Mucosa of descending colon (tissue), 3 donors: ENCODE measurements around the gene FAM32A. TPM values are rescaled to one million over a fixed set of nuclear protein-coding genes. Genes with fewer than 3 reads are reported as not detected.

ENCODE experiments used
- ATAC-seq: fragments of 200-7000 bp; cut with Tn5 transposase; one replicate; pipeline ENCODE4 v1.9.1; 2020; ENCODE audit warnings: mild to moderate bottlenecking, moderate library complexity
- DNase-seq, 3 donors: peaks; one replicate each; pipeline ENCODE4 v3.0.0-alpha.2; 2020
- H3K36me3 ChIP-seq: fragments of 200-600 bp; one replicate; pipeline ENCODE4 v1.8.0; 2021; ENCODE audit warnings: low read depth, mild to moderate bottlenecking
- H3K4me1 ChIP-seq: fragments of 200-600 bp; one replicate; pipeline ENCODE4 v1.8.0; 2021; ENCODE audit warnings: low read depth, mild to moderate bottlenecking
- H3K4me3 ChIP-seq: fragments of 200-600 bp; one replicate; pipeline ENCODE4 v1.8.0; 2021; ENCODE audit warnings: mild to moderate bottlenecking
- H3K9me3 ChIP-seq: fragments of 200-600 bp; one replicate; pipeline ENCODE4 v1.8.0; 2021; ENCODE audit warnings: mild to moderate bottlenecking
- CTCF ChIP-seq: fragments of 200-600 bp; IDR thresholded peaks from one replicate; pipeline ENCODE4 v1.8.0; 2022; ENCODE audit warnings: antibody characterized with exemption, mild to moderate bottlenecking
- intact Hi-C, 2 donors: fragments of 100-400 bp; cut with DNase I in 1 of 2; cut with micrococcal nuclease in 1 of 2; formaldehyde crosslinking; loops; one replicate each; pipeline versions ENCODE4 v1.11.0 to v1.11.1; 2022; cut with DNase I, micrococcal nuclease
- total RNA-seq, 3 donors: library from RNA; stranded (reverse); fragmentation: NEBNext Ultra II Directional in 2 of 3; extraction: Animal tissue kit (Norgen Biotek cat#: 25700) in 2 of 3; gene quantifications; one replicate each; pipeline versions ENCODE4 v1.2.1 to v1.2.4, GENCODE V29; 2021 to 2023
- donor health status: DM: no; HTN: no; CAD: no; lungs with moderate emphysema.
- donor health status: DM: no; HTN: no; CAD: no.
- donor health status: DM: no; HTN: yes; CAD: no.

FAM32A gene
- total RNA-seq, 3 donors from 2014 or later: 77.1 to 88.3 (median 77.8) TPM

DNA sequence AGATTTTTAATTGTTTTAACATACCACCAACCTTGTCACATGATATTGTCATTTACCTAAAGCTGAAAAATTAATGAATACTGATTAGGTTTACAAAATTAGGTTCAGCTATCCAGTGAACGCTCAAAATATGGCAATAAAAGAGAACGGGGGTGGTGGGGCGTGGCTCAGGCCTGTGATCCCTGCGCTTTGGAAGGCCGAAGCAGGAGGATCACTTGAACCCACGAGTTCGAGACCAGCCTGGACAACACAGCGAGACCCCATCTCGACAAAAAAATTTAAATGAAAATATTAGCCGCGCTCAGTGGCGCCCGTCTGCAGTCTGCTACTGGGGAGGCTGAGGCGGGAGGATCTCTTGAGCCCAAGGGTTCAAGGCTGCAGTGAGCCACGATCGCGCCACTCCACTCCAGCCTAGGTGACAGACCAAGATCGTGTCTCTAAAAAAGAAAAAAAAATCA is 516 bp upstream of the FAM32A start:
- TF ChIP-seq CTCF: no peak
- no peaks in the 10 kb centered on the region for H3K9me3 ChIP-seq
- ATAC-seq (no peak), DNase-seq (peak in 1 of 3 donors; percentile 38)
- no peaks in the 10 kb centered on the region for H3K36me3 ChIP-seq
- intact Hi-C loops: loop anchor here (5.0 to 10.0 kb wide), 4 partner anchors 142 to 560 kb away; no protein-coding TSS in a partner anchor
- peak overlapping the region; percentile 88 for H3K4me3 ChIP-seq
- peaks cover 11% of the 10 kb centered on the region for H3K4me1 ChIP-seq

DNA sequence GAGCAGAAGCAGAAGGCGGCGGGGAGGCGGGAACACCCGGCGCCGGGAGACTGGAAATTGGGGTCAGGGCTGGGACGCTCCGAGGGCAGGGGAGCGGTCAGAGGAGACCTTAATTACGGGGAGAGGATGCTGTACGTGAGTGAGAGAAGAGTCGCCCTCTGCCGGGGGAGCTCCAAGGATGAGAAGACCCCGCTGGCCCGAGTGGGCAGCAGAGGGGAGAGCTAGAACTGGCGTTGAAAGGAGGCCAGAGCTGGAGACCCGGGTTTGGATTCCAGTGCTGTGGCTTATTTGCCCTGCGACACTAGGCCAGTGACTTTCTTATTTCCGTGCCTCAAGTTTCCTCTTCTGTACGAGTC is 536 bp downstream of the FAM32A start:
- DNase-seq: peak in 2 of 3 donors; percentile 60 to 64
- H3K9me3 ChIP-seq: no peaks in the 10 kb centered on the region
- peak overlapping the region; percentile 88 for H3K4me3 ChIP-seq
- peaks cover 11% of the 10 kb centered on the region for H3K4me1 ChIP-seq
- intact Hi-C loops: loop anchor here (5.0 to 10.0 kb wide), 3 partner anchors 143 to 561 kb away; no protein-coding TSS in a partner anchor
- H3K36me3 ChIP-seq: no peaks in the 10 kb centered on the region
- TF ChIP-seq CTCF: peak; percentile 1
- ATAC-seq: peak; percentile 45

DNA sequence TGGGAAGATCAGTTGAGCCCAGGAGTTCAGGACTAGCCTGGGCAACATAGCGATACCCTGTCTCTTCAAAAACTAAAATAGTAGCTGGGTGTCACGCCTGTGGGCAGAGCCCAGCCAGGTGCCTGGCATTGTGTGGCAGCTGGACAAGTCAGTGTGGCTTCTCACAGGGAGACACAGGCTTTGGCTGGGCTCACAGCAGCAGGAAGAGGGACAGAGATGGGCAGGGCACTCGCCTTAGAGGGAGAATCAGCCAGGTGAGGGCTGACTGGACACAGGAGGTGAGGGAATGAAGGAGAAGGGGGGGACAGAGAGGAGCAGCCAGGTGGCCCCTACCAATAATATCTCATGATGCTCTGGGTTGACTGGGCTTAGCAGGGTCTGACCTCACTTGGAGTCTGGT is 3.3 kb downstream of the FAM32A start:
- H3K36me3 ChIP-seq: peaks cover 9% of the 10 kb centered on the region
- intact Hi-C loops: loop anchor here (5.0 to 10.0 kb wide), 3 partner anchors 146 to 564 kb away; no protein-coding TSS in a partner anchor
- H3K4me1 ChIP-seq: peaks cover 11% of the 10 kb centered on the region
- DNase-seq: no peak
- H3K4me3 ChIP-seq: no peak overlapping the region
- H3K9me3 ChIP-seq: no peaks in the 10 kb centered on the region
- no peak for ATAC-seq
- TF ChIP-seq CTCF: no peak

GRCh38 chr19:16190198-16190597 is 5.0 kb downstream of the FAM32A start:
- peaks cover 9% of the 10 kb centered on the region for H3K36me3 ChIP-seq
- ATAC-seq (no peak), DNase-seq (no peak)
- H3K4me1 ChIP-seq: peaks cover 11% of the 10 kb centered on the region
- no peak for TF ChIP-seq CTCF
- intact Hi-C loops: no loop called here
- H3K9me3 ChIP-seq: no peaks in the 10 kb centered on the region
- no peak overlapping the region for H3K4me3 ChIP-seq

DNA sequence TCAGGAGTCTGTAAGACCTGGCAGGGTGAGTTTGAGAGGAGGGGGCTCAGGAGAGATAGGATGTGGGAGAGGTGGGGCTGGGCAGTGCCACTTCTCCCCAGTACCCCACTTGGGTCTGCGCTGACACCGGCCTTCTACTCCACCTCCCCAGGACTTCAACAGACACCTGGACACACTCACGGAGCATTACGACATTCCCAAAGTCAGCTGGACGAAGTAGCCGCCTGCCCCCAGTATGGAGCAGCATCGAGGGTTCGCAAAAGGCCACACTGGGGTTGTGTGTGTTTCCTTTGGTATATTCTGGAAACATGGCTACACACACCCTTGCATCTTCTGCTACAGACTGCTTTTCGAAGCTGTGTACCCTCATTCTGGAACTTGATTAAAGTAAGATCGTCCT is 5.5 kb downstream of the FAM32A start:
- no peak for TF ChIP-seq CTCF
- Histone ChIP-seq H3K36me3 (peaks cover 9% of the 10 kb centered on the region), H3K9me3 (no peaks in the 10 kb centered on the region), H3K4me1 (peaks cover 11% of the 10 kb centered on the region), H3K4me3 (no peak overlapping the region)
- DNase-seq: no peak
- intact Hi-C loops: no loop called here
- no peak for ATAC-seq
